Lung (tissue), 12 donors: ENCODE measurements around the gene DUSP9. TPM values are rescaled to one million over a fixed set of nuclear protein-coding genes. Genes with fewer than 3 reads are reported as not detected.
"Not testable (repeated sequence)": the region's sequence is repeated elsewhere in the genome, so short reads cannot be mapped to it uniquely, and the experiment has no call there.

Experiments
- ATAC-seq: fragments of 200-7000 bp; cut with Tn5 transposase; one replicate; pipeline ENCODE4 v1.9.1; 2020; ENCODE audit warnings: moderate number of reproducible peaks; ENCODE audit not compliant: insufficient read depth, low FRiP score
- DNase-seq, 3 donors: peaks; one replicate each; pipeline ENCODE4 v3.0.0-alpha.2; 2013 to 2017
- H3K27ac ChIP-seq, 2 donors: one replicate each; pipeline ENCODE4 v1.5.1; 2013; ENCODE audit warnings: mild to moderate bottlenecking in 2 of 2, moderate library complexity in 2 of 2, control low read depth in 1 of 2, inconsistent platforms in 1 of 2, low read depth in 1 of 2, low read length in 1 of 2
- H3K27me3 ChIP-seq, 3 donors: one replicate each; pipeline ENCODE4 v1.5.1; 2013; ENCODE audit warnings: low read length in 2 of 3; ENCODE audit not compliant: control insufficient read depth in 3 of 3, insufficient read depth in 3 of 3
- H3K36me3 ChIP-seq, 4 donors: one replicate each; pipeline ENCODE4 v1.5.1; 2013; ENCODE audit warnings: low read length in 4 of 4, mild to moderate bottlenecking in 1 of 4, moderate library complexity in 1 of 4; ENCODE audit not compliant: control insufficient read depth in 4 of 4, insufficient read depth in 4 of 4
- H3K4me1 ChIP-seq, 5 donors: one replicate each; pipeline ENCODE4 v1.5.1; 2013; ENCODE audit warnings: low read length in 5 of 5, mild to moderate bottlenecking in 2 of 5, moderate library complexity in 1 of 5; ENCODE audit not compliant: control insufficient read depth in 5 of 5, insufficient read depth in 5 of 5
- H3K4me3 ChIP-seq: one replicate; pipeline ENCODE4 v1.5.1; 2013; ENCODE audit warnings: mild to moderate bottlenecking, control low read depth, moderate library complexity
- H3K9ac ChIP-seq, 2 donors: one replicate each; pipeline ENCODE4 v1.5.1; 2013; ENCODE audit warnings: low read length in 2 of 2, control low read depth in 1 of 2; ENCODE audit not compliant: insufficient read depth in 1 of 2
- H3K9me3 ChIP-seq, 4 donors: one replicate each; pipeline ENCODE4 v1.5.1; 2013; ENCODE audit warnings: low read length in 3 of 4, mild to moderate bottlenecking in 1 of 4, moderate library complexity in 1 of 4; ENCODE audit not compliant: control insufficient read depth in 4 of 4, insufficient read depth in 3 of 4
- WGBS, 2 donors: extraction: QIAGEN DNeasy Blood & Tissue Kit; methylation state at CpG; one replicate each; pipeline ENCODE4 v1.1.7; 2013; 5-methylcytosine and 5-hydroxymethylcytosine counted together
- polyA plus RNA-seq, 2 donors: library from polyadenylated mRNA; stranded (reverse); fragments of 200-250 nt; gene quantifications; one replicate each; pipeline ENCODE4 v1.2.1, GENCODE V29; 2013
- total RNA-seq, 2 donors: library from RNA; depleted of rRNA in 1 of 2; stranded (reverse); fragments of >200 nt in 1 of 2; gene quantifications; one replicate each; pipeline ENCODE4 v1.2.1, GENCODE V29; 2014 to 2021
- TF ChIP-seq, protein P1 (sequence below): IDR thresholded peaks from 2 replicates; pipeline ENCODE4 v1.5.1; 2012; ENCODE audit warnings: mild to moderate bottlenecking; ENCODE audit errors: control extremely low read depth, extremely low read depth
- donor health status: control.
- donor health status: control.
- donor health status: Bipolar disorder and iron deficiency.
- donor health status: healthy.
- donor health status: DM: yes; HTN: yes; CAD: no.

The DUSP9 gene
- total and polyA plus RNA-seq, 4 donors: 0.10 to 0.55 (median 0.23) TPM

GRCh38 chrX:153696986-153697722 is 50.2 kb downstream of the DUSP9 start:
- H3K27ac ChIP-seq: peak overlapping the region in 1 of 2 donors; percentile 47
- not testable (repeated sequence) for H3K4me3 ChIP-seq, DNase-seq, ATAC-seq, H3K27me3 ChIP-seq, H3K9ac ChIP-seq, H3K4me1 ChIP-seq, H3K9me3 ChIP-seq
- 92 to 97% methylated on average over 16 of the region's 16 CpGs for WGBS, 2 donors
- H3K36me3 ChIP-seq: peaks cover 0 to 17% (median 2%) of the 10 kb centered on the region in 4 donors

DNA sequence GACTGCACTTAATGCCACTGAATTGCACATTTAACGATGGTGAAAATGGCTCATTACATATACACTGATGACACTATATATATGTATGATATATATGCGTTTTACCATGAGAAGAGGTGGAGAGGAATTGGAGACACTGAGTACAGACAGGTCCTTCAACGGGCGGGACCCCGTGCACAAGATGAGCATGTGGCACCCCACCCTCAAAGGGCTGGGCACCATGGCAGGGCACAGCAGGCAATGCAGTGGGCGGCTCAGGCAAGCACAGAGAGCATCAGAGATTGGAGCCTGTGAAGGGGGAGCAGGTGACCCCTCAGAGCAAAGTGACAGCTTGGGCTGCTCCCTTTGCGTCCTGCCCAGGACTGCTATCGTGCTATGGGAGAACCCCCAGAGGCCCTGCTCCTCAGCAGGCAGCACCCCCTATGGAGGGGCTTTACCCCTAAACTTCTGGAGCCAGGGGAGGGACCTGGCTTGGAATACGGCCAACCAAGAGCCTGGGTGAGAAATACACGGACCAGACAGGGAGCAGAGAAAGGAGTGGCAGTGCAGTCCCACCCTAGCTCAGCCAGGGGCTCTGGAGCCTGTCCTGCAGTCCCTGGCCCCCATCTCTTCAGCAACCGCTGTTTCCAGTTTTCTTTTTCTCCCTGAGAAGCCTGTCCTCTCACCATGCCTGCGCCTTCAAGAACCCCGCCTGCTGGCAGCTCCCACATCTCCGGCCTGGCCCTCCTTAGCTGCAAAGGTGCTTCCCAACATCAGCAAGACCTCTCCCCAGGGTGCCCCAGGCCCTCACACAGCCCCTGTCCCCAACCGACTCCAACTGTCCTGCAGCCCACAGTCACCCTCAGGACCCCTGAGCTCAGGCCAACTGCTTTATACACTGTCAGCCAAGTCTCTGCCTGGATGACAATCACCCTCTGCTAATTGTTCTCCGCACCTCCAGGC is 51.2 kb downstream of the DUSP9 start:
- Histone ChIP-seq H3K27ac (peak overlapping the region in 1 of 2 donors; percentile 84), H3K9me3 (no peaks in the 10 kb centered on the region), H3K36me3 (peaks cover 0 to 23% (median 2%) of the 10 kb centered on the region in 4 donors), H3K9ac (no peak overlapping the region), H3K4me3 (no peak overlapping the region), H3K4me1 (no peaks in the 10 kb centered on the region), H3K27me3 (no peaks in the 10 kb centered on the region)
- no peak for ATAC-seq
- TF ChIP-seq, protein P1, sequence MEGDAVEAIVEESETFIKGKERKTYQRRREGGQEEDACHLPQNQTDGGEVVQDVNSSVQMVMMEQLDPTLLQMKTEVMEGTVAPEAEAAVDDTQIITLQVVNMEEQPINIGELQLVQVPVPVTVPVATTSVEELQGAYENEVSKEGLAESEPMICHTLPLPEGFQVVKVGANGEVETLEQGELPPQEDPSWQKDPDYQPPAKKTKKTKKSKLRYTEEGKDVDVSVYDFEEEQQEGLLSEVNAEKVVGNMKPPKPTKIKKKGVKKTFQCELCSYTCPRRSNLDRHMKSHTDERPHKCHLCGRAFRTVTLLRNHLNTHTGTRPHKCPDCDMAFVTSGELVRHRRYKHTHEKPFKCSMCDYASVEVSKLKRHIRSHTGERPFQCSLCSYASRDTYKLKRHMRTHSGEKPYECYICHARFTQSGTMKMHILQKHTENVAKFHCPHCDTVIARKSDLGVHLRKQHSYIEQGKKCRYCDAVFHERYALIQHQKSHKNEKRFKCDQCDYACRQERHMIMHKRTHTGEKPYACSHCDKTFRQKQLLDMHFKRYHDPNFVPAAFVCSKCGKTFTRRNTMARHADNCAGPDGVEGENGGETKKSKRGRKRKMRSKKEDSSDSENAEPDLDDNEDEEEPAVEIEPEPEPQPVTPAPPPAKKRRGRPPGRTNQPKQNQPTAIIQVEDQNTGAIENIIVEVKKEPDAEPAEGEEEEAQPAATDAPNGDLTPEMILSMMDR: no peak
- DNase-seq: no peak
- 87 to 100% methylated on average over 10 to 16 of the region's 16 CpGs for whole genome bisulfite sequencing, 2 donors

DNA sequence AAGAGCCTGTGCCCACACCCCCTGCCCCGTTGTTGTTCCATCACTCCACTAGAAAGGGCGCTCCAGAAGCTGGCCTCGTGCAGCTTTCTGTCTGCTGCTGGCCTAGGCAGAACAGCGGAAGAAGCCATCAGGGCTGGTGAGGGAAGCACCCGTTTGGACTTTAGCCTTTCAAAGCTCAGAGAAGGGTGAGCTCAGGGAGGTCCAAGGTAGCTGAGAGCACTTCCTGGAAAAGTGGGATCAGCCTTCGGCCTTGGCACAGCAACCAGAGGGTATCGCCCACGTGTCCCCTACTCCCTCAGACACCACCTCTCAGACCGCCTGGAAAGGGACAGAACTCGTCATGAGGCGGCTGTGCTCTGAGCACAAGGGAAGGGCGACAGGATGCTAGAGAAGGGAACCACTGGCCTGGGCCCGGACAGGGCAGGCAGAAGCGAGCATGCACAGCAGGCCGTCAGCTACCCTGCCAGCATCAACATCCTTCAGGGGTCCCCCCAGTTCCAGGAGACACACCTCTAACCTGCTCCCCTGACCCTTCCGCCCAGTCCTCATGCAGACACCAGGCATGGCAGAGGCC is 52.3 kb downstream of the DUSP9 start:
- H3K9ac ChIP-seq, H3K4me3 ChIP-seq, DNase-seq, H3K9me3 ChIP-seq, H3K27me3 ChIP-seq, H3K4me1 ChIP-seq, ATAC-seq: not testable (repeated sequence)
- 85 to 90% methylated on average over 11 to 16 of the region's 16 CpGs for WGBS, 2 donors
- H3K27ac ChIP-seq: peak overlapping the region in 1 of 2 donors; percentile 84
- peaks cover 0 to 24% (median 2%) of the 10 kb centered on the region in 4 donors for H3K36me3 ChIP-seq

DNA sequence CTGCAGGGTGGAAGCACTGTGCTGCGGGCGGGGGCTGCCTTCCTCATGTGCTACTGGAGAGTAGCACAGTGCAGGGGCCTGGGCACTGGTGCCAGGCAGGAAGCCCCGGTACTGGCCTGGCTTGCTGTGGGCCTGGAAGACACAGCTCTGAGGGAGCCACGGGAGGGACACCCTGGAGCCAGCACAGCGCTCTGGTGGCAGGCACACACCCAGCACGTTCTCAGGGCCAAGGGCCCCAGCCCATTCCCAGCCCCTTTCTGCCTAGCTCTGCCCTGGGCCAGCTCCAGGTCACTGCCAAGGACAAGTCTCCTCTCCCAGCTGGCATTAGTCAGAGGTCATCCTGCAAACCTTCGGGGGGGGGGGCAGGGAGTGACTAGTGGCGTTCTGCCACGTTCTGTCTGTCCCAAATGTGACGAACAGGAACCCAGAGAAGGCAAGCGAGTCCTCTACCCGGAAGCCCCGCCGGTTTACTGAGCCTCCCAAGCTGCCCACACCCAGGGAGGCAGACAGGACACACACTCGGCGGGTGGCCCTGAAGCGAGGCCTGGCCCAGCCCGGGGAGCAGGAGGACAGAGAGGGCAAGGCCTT is 52.9 kb downstream of the DUSP9 start:
- WGBS, 2 donors: 82 to 90% methylated on average over 10 to 18 of the region's 18 CpGs
- not testable (repeated sequence) for ATAC-seq, H3K4me1 ChIP-seq, H3K9me3 ChIP-seq, H3K4me3 ChIP-seq, DNase-seq, H3K27me3 ChIP-seq, H3K9ac ChIP-seq
- Histone ChIP-seq H3K27ac (peak overlapping the region in 1 of 2 donors; percentile 84), H3K36me3 (peaks cover 0 to 26% (median 2%) of the 10 kb centered on the region in 4 donors)
